ENCODE measurements around the gene OTUD6A.

DNA sequence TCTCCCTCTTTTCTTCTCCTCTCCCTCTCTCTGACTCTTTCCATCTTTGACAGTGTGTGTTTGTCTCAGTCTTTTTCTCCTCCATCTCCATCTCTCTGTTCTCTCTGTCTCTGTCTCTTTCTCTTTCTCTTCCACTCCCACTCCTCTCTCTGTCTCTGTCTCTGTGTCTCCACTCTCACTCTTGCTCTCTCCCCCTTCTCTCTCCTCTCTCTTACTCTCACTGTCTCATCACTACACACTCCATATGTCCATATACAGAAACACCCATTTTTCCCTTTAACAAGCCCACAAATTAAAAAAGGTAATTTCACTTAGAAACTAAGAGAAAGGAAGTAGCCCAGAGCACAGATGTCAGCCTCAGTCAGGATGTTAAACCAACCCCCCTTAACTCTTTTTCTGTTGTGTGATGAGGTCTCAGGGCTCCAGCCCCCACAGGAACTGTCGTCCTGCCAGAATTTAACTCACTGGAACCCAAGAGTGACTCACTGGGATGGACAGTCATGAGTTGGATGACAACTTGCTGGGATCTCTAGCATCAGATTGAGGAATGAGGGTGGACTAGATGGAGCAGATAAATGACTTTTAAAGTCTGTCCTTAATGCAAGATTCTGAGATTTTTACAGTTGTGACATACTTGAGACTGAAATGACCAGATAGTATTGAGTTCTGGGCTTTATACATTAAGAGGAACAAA, 27.5 kb downstream of the OTUD6A start:
- no peak for TF ChIP-seq CTCF (IDR thresholded peaks at IDR 0.05)
- TF ChIP-seq POLR2A (IDR thresholded peaks at IDR 0.05) = no peak

Measured in stomach (tissue), 4 donors.